Gastrocnemius medialis (tissue), 4 donors: ENCODE results near the gene OSBPL10. TPM values are rescaled to one million over a fixed set of nuclear protein-coding genes. Genes with fewer than 3 reads are reported as not detected.

Experiments used
- ATAC-seq, 2 donors: fragments of 150-250 bp; one replicate each; pipeline ENCODE4 v1.9.1; 2016
- DNase-seq, 2 donors: peaks; one replicate each; pipeline ENCODE4 v3.0.0-alpha.2; 2019
- H3K27ac ChIP-seq, 4 donors: fragments of 200-600 bp; sonication (generic); 1 replicate in 1 of 4; 2 replicates in 3 of 4; pipeline ENCODE4 v1.5.1; 2016 to 2018; ENCODE audit warnings: mild to moderate bottlenecking in 2 of 4, moderate library complexity in 1 of 4
- H3K27me3 ChIP-seq, 3 donors: fragments of 200-600 bp; sonication (generic) in 2 of 3; 1 replicate in 1 of 3; 2 replicates in 2 of 3; pipeline versions ENCODE4 v1.5.1 to v1.6.0; 2016 to 2019; ENCODE audit warnings: mild to moderate bottlenecking in 1 of 3, moderate library complexity in 1 of 3
- H3K36me3 ChIP-seq, 2 donors: fragments of 200-600 bp; sonication (generic) in 1 of 2; one replicate each; pipeline ENCODE4 v1.5.1; 2017 to 2018
- H3K4me1 ChIP-seq, 2 donors: fragments of 200-600 bp; sonication (generic) in 1 of 2; one replicate each; pipeline ENCODE4 v1.5.1; 2016 to 2017; ENCODE audit warnings: mild to moderate bottlenecking in 2 of 2
- H3K4me3 ChIP-seq, 4 donors: fragments of 200-600 bp; sonication (generic) in 3 of 4; 1 replicate in 1 of 4; 2 replicates in 3 of 4; pipeline ENCODE4 v1.5.1; 2016 to 2019; ENCODE audit warnings: mild to moderate bottlenecking in 2 of 4
- H3K9me3 ChIP-seq, 3 donors: fragments of 200-600 bp; sonication (generic) in 2 of 3; 1 replicate in 1 of 3; 2 replicates in 2 of 3; pipeline ENCODE4 v1.5.1; 2016 to 2019
- POLR2A ChIP-seq, 2 donors: fragments of 450-650 bp; IDR thresholded peaks; one replicate each; pipeline ENCODE4 v1.6.1; 2017; ENCODE audit warnings: antibody characterized with exemption in 2 of 2, mild to moderate bottlenecking in 2 of 2, moderate library complexity in 2 of 2
- in situ Hi-C, 4 donors: fragments of 200-750 bp; cut with MboI; loops; one replicate each; pipeline versions ENCODE4 v1.15.0 to v1.8.0; 2017; ENCODE audit warnings: low sequenced_read_pairs in 4 of 4
- intact Hi-C: fragments of 100-400 bp; cut with DNase I; formaldehyde crosslinking; loops from one replicate; pipeline ENCODE4 v1.15.1; 2023; ENCODE audit warnings: low total_unique reads
- total RNA-seq, 4 donors: library from RNA; depleted of rRNA; stranded (reverse); fragments of >200 nt; gene quantifications; one replicate each; pipeline versions ENCODE4 v1.1.0 to v1.2.3, GENCODE V29; 2016
- TF ChIP-seq, protein P1 (sequence below), 5 experiments: fragments of 450-650 bp in 3 of 5; fragments of 200-600 bp in 2 of 5; sonication (generic) in 2 of 5; IDR thresholded peaks in 4 of 5; conservative IDR thresholded peaks in 1 of 5; 1 replicate in 4 of 5; 2 replicates in 1 of 5; pipeline ENCODE4 v1.5.1; 2016 to 2019; ENCODE audit warnings: antibody characterized with exemption in 5 of 5, mild to moderate bottlenecking in 3 of 5, moderate library complexity in 3 of 5

OSBPL10 gene
- total RNA-seq, 4 donors from 2014 or later = 1.4 to 7.0 (median 3.8) TPM

GRCh38 chr3:31779514-31779913 lies 201.5 kb downstream of the OSBPL10 start:
- no peaks in the 10 kb centered on the region for H3K9me3 ChIP-seq
- in situ Hi-C loops = no loop called here
- no peaks in the 10 kb centered on the region for H3K36me3 ChIP-seq
- TF ChIP-seq, protein P1, sequence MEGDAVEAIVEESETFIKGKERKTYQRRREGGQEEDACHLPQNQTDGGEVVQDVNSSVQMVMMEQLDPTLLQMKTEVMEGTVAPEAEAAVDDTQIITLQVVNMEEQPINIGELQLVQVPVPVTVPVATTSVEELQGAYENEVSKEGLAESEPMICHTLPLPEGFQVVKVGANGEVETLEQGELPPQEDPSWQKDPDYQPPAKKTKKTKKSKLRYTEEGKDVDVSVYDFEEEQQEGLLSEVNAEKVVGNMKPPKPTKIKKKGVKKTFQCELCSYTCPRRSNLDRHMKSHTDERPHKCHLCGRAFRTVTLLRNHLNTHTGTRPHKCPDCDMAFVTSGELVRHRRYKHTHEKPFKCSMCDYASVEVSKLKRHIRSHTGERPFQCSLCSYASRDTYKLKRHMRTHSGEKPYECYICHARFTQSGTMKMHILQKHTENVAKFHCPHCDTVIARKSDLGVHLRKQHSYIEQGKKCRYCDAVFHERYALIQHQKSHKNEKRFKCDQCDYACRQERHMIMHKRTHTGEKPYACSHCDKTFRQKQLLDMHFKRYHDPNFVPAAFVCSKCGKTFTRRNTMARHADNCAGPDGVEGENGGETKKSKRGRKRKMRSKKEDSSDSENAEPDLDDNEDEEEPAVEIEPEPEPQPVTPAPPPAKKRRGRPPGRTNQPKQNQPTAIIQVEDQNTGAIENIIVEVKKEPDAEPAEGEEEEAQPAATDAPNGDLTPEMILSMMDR (IDR thresholded peaks at IDR 0.05 in 4 of 5, conservative IDR thresholded peaks at IDR 0.05 in 1 of 5) = no peak
- no peak for TF ChIP-seq POLR2A (IDR thresholded peaks at IDR 0.05)
- no peak overlapping the region for H3K27ac ChIP-seq
- ATAC-seq (no peak), DNase-seq (no peak)
- no peak overlapping the region for H3K4me3 ChIP-seq
- H3K27me3 ChIP-seq = no peaks in the 10 kb centered on the region
- no peaks in the 10 kb centered on the region for H3K4me1 ChIP-seq
- intact Hi-C loops = no loop called here

DNA sequence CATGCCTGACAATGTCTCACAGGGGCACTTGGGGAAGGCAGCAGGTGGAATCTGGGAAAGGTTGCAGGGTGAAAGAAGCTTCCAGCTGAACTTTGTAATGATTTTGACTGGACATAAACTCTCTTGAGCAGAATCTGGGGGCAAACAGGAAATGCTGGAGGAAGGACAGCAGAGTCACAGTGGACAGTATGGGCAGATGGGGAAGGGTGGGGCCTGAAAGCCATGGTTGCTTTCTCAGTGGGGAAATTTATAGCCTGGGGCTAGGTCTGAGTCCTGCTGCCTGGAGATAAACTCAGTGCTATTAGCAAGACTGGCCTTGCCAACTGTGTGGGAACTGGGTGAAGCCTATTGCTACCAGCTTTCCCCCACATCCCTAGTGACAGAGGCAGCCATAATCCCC lies 203.2 kb downstream of the OSBPL10 start:
- no peak for TF ChIP-seq POLR2A (IDR thresholded peaks at IDR 0.05)
- TF ChIP-seq, protein P1 (IDR thresholded peaks at IDR 0.05 in 4 of 5, conservative IDR thresholded peaks at IDR 0.05 in 1 of 5) = no peak
- ATAC-seq (no peak), DNase-seq (no peak)
- Histone ChIP-seq H3K9me3 (no peaks in the 10 kb centered on the region), H3K36me3 (no peaks in the 10 kb centered on the region), H3K4me3 (no peak overlapping the region), H3K27me3 (no peaks in the 10 kb centered on the region), H3K27ac (no peak overlapping the region), H3K4me1 (no peaks in the 10 kb centered on the region)
- in situ Hi-C loops (no loop called here), intact Hi-C loops (no loop called here)

DNA sequence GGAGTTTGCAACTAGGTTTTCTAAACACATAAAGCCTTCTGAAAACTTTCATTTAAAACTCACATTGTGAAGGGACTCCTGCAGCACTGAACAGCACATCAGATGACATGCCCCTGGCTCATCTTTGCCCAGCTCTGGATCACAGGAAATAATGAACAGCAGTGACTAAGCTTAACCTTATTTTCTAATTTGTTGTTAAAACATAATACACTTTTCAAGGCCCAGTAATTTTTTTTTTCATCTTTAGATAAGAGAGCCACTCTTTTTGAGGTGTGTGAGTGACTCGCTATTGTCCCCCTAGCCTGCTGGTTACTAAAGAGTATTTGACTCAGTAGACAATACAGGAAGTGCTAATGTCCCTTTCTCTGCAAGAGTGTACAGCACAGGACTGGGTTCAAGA lies 204.0 kb downstream of the OSBPL10 start:
- Histone ChIP-seq H3K9me3 (no peaks in the 10 kb centered on the region), H3K36me3 (no peaks in the 10 kb centered on the region), H3K4me3 (no peak overlapping the region), H3K4me1 (no peaks in the 10 kb centered on the region), H3K27me3 (no peaks in the 10 kb centered on the region), H3K27ac (no peak overlapping the region)
- in situ Hi-C loops (no loop called here), intact Hi-C loops (no loop called here)
- TF ChIP-seq, protein P1 (IDR thresholded peaks at IDR 0.05 in 4 of 5, conservative IDR thresholded peaks at IDR 0.05 in 1 of 5) = no peak
- no peak for TF ChIP-seq POLR2A (IDR thresholded peaks at IDR 0.05)
- DNase-seq (no peak), ATAC-seq (no peak)

- Histone ChIP-seq H3K9me3 (no peaks in the 10 kb centered on the region), H3K4me3 (no peak overlapping the region), H3K27ac (no peak overlapping the region), H3K4me1 (no peaks in the 10 kb centered on the region), H3K36me3 (no peaks in the 10 kb centered on the region), H3K27me3 (no peaks in the 10 kb centered on the region)
- intact Hi-C loops (no loop called here), in situ Hi-C loops (no loop called here)
- DNase-seq = no peak
- ATAC-seq = no peak
- TF ChIP-seq, protein P1 (IDR thresholded peaks at IDR 0.05 in 4 of 5, conservative IDR thresholded peaks at IDR 0.05 in 1 of 5) = no peak
- TF ChIP-seq POLR2A (IDR thresholded peaks at IDR 0.05) = no peak
These were observed 205.0 kb downstream of the OSBPL10 start for GRCh38 chr3:31776016-31776415.

DNA sequence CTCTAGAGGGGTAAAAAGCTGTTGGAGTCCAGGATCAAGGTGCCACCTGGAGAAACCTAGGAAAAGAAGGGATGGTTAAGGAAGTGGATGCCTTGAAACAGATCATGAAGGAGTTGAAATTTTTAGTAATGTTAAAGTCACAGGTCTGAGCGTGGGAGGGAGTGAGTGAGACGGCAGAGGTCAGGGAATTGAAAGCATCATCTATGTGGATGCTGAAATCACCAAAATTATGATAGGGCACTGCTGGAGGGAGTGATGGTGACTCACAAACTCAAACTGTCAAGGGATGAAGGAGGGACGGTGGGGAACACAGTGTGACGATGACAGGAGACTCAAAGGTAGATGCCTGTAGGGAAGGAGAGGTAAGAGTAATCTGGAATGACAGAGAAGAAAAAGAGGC lies 205.7 kb downstream of the OSBPL10 start:
- Histone ChIP-seq H3K4me3 (no peak overlapping the region), H3K36me3 (no peaks in the 10 kb centered on the region), H3K4me1 (no peaks in the 10 kb centered on the region), H3K9me3 (no peaks in the 10 kb centered on the region), H3K27me3 (no peaks in the 10 kb centered on the region), H3K27ac (no peak overlapping the region)
- no peak for ATAC-seq
- intact Hi-C loops (no loop called here), in situ Hi-C loops (no loop called here)
- TF ChIP-seq, protein P1 (IDR thresholded peaks at IDR 0.05 in 4 of 5, conservative IDR thresholded peaks at IDR 0.05 in 1 of 5) = no peak
- TF ChIP-seq POLR2A (IDR thresholded peaks at IDR 0.05) = no peak
- no peak for DNase-seq
